Ishikawa (cell line): Measurements from ENCODE around the gene ASAP2.

Experiments used
- CEBPB ChIP-seq: IDR thresholded peaks from 2 replicates; pipeline ENCODE4 v1.6.1; 2012
- CREB1 ChIP-seq: IDR thresholded peaks from 2 replicates; pipeline ENCODE4 v1.6.1; 2012; ENCODE audit warnings: low read depth
- EGR1 ChIP-seq: IDR thresholded peaks from 2 replicates; pipeline ENCODE4 v1.6.1; 2012
- EP300 ChIP-seq: IDR thresholded peaks from 2 replicates; pipeline ENCODE4 v1.6.1; 2012; ENCODE audit warnings: borderline replicate concordance
- FOXM1 ChIP-seq: IDR thresholded peaks from 2 replicates; pipeline ENCODE4 v1.6.1; 2012; ENCODE audit warnings: low read depth, borderline replicate concordance
- NFIC ChIP-seq: IDR thresholded peaks from 2 replicates; pipeline ENCODE4 v1.6.1; 2012
- RAD21 ChIP-seq: IDR thresholded peaks from 2 replicates; pipeline ENCODE4 v1.6.1; 2012; ENCODE audit warnings: low read depth
- TAF1 ChIP-seq: IDR thresholded peaks from 2 replicates; pipeline ENCODE4 v1.6.1; 2012; ENCODE audit warnings: low read depth, mild to moderate bottlenecking
- TCF12 ChIP-seq: IDR thresholded peaks from 2 replicates; pipeline ENCODE4 v1.6.1; 2012; ENCODE audit warnings: low read depth
- TEAD4 ChIP-seq: IDR thresholded peaks from 2 replicates; pipeline ENCODE4 v1.6.1; 2012
- YY1 ChIP-seq: IDR thresholded peaks from 2 replicates; pipeline ENCODE4 v1.6.1; 2012; ENCODE audit warnings: low read depth
- ZBTB7A ChIP-seq: IDR thresholded peaks from 2 replicates; pipeline ENCODE4 v1.6.1; 2012; ENCODE audit warnings: low read depth
- TF ChIP-seq, protein P1 (sequence below): IDR thresholded peaks from 2 replicates; pipeline ENCODE4 v1.6.1; 2012
- TF ChIP-seq, protein P2 (sequence below): IDR thresholded peaks from 2 replicates; pipeline ENCODE4 v1.6.1; 2012; ENCODE audit warnings: low read depth, mild to moderate bottlenecking
- TF ChIP-seq, protein P3 (sequence below): IDR thresholded peaks from 2 replicates; pipeline ENCODE4 v1.6.1; 2012

The ASAP2 gene

DNA sequence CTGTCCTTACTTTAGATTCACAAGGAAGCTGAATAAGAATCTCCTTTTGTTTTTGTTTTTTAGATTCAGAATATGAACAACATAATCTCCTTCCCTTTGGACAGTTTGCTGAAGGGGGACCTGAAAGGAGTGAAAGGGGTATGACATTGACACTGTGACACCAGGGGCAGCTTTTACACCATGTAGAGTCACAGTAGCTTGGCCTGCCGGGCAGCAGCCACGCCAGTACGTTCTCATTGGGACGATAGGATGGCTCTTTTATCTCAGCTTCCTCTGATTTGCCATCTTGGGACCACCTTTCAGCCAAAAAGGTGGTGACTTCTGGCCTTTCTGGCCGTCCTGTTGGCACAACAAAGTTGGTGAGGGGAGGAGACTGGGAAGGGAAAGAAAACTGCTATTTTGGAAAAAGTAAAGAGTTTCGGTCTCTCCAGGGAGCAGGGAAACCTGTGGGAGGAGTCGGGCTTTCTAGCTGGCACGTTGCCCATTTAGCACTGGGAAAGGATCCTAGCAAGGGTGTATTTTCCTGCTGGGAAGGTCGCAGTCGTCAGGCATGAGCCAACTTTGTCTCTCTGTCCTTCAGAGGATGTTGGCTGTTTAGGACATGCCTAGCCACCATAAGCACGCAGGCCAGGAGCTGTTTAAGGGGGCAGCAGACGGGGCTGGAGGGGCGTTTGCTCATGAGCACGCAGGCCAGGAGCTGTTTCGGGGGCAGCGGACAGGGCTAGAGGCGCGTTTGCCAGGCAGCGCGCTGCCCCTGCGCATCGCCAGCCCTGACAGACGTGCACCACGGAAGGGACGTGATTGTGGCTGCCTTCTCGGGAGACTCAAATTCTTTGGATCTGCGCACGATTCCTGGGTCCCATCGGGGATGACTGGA, 112.1 kb downstream of the ASAP2 start:
- TF ChIP-seq NFIC: peak; percentile 61
- TF ChIP-seq TAF1: no peak

DNA sequence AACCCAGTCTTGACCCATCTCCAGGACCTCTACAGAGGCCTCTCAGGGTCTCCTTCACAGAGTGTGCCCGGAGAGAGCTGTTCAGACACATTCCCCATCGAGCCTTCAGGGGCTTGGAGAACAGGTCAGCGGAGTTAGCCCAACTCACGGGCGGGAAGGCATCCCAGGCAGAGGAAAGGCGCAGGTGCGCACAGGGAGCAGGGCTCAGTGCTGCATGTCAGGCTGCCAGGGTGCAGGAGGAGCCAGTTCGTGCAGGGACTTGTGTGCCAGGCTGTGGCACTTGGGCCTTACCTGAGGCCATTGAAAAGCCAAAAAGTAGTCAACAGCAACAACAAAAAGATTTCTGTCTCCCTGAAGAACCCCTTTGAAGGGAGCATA, 112.7 kb downstream of the ASAP2 start:
- no peak for TF ChIP-seq EGR1
- TF ChIP-seq CREB1: no peak
- TF ChIP-seq TEAD4: no peak
- no peak for TF ChIP-seq CEBPB
- TF ChIP-seq, protein P1, sequence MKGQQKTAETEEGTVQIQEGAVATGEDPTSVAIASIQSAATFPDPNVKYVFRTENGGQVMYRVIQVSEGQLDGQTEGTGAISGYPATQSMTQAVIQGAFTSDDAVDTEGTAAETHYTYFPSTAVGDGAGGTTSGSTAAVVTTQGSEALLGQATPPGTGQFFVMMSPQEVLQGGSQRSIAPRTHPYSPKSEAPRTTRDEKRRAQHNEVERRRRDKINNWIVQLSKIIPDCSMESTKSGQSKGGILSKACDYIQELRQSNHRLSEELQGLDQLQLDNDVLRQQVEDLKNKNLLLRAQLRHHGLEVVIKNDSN: no peak
- TF ChIP-seq, protein P2, sequence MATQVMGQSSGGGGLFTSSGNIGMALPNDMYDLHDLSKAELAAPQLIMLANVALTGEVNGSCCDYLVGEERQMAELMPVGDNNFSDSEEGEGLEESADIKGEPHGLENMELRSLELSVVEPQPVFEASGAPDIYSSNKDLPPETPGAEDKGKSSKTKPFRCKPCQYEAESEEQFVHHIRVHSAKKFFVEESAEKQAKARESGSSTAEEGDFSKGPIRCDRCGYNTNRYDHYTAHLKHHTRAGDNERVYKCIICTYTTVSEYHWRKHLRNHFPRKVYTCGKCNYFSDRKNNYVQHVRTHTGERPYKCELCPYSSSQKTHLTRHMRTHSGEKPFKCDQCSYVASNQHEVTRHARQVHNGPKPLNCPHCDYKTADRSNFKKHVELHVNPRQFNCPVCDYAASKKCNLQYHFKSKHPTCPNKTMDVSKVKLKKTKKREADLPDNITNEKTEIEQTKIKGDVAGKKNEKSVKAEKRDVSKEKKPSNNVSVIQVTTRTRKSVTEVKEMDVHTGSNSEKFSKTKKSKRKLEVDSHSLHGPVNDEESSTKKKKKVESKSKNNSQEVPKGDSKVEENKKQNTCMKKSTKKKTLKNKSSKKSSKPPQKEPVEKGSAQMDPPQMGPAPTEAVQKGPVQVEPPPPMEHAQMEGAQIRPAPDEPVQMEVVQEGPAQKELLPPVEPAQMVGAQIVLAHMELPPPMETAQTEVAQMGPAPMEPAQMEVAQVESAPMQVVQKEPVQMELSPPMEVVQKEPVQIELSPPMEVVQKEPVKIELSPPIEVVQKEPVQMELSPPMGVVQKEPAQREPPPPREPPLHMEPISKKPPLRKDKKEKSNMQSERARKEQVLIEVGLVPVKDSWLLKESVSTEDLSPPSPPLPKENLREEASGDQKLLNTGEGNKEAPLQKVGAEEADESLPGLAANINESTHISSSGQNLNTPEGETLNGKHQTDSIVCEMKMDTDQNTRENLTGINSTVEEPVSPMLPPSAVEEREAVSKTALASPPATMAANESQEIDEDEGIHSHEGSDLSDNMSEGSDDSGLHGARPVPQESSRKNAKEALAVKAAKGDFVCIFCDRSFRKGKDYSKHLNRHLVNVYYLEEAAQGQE: no peak
- no peak for TF ChIP-seq YY1
- no peak for TF ChIP-seq FOXM1
- TF ChIP-seq ZBTB7A: no peak
- TF ChIP-seq TAF1: no peak
- TF ChIP-seq, protein P3, sequence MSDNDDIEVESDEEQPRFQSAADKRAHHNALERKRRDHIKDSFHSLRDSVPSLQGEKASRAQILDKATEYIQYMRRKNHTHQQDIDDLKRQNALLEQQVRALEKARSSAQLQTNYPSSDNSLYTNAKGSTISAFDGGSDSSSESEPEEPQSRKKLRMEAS: no peak
- TF ChIP-seq TCF12: no peak
- no peak for TF ChIP-seq EP300
- no peak for TF ChIP-seq RAD21
- TF ChIP-seq NFIC: no peak

DNA sequence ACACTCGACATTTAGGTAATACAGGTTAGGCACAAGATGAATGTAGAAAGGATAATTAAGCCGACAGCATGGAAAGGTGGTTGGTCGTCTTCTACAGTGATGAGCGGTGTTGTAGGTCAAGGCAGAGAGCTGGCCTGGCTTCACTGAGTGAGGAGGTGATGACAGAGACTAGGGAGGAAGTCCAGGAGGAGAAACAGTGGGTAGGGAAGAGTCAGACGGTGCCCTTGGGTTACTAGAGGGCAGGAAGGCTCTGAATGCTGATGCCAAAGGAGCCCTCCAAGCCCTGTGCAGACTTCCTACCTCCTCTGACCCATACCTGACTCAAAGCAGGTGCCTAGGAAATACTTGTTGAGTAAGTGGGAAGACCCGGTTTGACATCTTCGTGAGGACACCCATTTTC, 116.0 kb downstream of the ASAP2 start:
- no peak for TF ChIP-seq FOXM1
- no peak for TF ChIP-seq CEBPB
- TF ChIP-seq NFIC: no peak
- TF ChIP-seq, protein P2: no peak
- no peak for TF ChIP-seq EGR1
- no peak for TF ChIP-seq YY1
- TF ChIP-seq RAD21: no peak
- no peak for TF ChIP-seq TAF1
- no peak for TF ChIP-seq ZBTB7A
- TF ChIP-seq EP300: no peak
- TF ChIP-seq, protein P3: no peak
- TF ChIP-seq TCF12: no peak
- TF ChIP-seq CREB1: no peak
- no peak for TF ChIP-seq TEAD4

DNA sequence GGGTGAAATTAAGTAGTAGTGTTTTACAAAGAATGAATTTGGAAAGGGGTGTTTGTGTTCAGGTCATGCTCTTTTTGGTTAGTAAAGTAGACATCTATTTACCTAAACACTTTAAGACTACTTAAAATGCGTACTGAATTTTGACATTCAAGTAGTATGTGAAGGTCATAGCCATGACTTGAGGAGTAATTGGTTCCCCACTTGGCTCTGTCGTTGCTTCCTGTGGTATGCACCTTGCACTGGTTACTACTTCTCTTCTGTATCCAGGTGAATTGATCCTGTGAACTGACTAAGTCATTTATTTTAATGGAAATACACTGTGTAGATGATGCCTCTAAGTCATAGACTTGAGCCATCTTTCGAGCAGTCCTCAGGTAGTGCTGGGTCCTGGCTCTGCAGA, 118.8 kb downstream of the ASAP2 start:
- no peak for TF ChIP-seq TEAD4
- no peak for TF ChIP-seq YY1
- no peak for TF ChIP-seq TCF12
- TF ChIP-seq RAD21: no peak
- TF ChIP-seq FOXM1: no peak
- TF ChIP-seq ZBTB7A: no peak
- no peak for TF ChIP-seq CEBPB
- TF ChIP-seq EP300: no peak
- no peak for TF ChIP-seq TAF1
- TF ChIP-seq, protein P3: no peak
- no peak for TF ChIP-seq NFIC
- TF ChIP-seq EGR1: no peak
- no peak for TF ChIP-seq CREB1
- TF ChIP-seq, protein P2: no peak
- TF ChIP-seq, protein P1: no peak
